ENCODE measurements around the gene NTRK3. TPM values are rescaled to one million over a fixed set of nuclear protein-coding genes. Genes with fewer than 3 reads are reported as not detected.
"Not testable (repeated sequence)": the region's sequence is repeated elsewhere in the genome, so short reads cannot be mapped to it uniquely, and the experiment has no call there.

Gene NTRK3
- total RNA-seq, 1 donor from 2014 or later = 0.37 TPM

DNA sequence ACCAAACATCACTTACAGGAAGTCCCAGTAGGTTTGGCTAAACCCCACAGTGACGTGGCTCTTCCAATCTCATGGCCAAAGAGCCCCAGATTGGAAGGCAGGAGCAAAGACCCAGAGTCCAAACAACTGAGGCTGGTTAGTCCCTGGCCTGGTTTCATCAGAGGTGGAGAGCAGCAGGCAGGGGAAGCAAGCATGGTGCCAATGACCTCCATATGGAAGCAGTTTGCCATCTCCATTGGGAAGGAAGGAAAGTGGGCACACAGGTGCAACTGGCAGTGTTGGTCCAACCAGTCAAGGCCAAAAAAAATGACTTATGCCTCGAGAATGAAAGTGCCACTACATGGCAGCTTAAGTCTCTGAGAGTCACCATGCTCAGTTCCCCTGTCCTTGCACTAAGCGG, 175.9 kb downstream of the NTRK3 start:
- intact Hi-C loops (cut with micrococcal nuclease) = no loop called here

DNA sequence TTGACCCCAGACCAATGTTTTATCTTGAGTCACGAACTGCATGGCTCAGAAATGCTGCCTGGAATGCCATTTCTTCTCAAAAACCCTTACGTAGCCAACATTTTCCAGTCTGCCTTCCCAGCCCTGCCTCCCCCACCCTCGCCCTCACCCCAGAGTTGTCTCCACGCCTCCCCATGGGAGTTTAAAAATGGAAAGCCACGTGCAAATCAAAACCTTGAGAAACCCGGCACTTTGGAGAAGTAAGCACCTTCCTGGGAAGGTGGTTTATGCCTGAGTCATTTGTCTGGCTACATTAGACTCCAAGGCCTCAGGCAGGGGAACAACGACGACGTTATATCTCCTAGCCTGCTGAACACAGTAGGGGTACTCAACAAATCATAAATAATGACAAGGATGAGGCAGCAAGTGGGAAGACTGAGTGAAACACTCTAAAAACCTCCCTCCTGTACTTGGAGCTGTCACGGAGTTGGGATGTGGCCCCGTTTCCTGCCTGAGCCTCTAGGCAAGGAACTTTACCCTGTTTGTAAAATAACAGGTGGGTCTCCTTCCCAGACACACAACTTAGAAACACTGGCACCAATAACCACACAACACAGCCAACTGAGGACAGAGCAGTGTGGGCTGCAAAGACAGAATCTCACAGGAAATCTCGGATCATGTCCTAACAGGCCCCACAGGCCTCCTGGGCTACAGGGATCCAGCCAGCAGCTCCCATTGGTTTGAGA, 179.1 kb downstream of the NTRK3 start:
- intact Hi-C loops (cut with micrococcal nuclease) = no loop called here

DNA sequence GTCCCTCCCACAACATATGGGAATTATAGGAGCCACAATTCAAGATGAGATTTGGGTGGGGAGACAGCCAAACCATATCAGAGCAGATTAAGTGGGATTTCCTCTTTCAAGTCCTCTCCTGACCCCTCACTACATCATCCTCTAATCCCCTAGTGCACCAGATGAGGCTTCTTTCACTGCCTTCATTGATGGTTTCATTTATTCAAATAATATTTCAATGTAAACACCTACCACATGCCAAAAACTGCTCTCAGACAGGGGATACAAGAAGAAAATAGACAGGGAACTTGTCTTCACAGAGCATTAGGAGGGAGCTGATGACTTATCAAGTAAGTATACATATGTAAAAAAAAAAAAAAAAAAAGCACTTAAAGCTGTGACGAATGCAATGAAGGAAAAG, 180.2 kb downstream of the NTRK3 start:
- intact Hi-C loops (cut with micrococcal nuclease) = no loop called here

DNA sequence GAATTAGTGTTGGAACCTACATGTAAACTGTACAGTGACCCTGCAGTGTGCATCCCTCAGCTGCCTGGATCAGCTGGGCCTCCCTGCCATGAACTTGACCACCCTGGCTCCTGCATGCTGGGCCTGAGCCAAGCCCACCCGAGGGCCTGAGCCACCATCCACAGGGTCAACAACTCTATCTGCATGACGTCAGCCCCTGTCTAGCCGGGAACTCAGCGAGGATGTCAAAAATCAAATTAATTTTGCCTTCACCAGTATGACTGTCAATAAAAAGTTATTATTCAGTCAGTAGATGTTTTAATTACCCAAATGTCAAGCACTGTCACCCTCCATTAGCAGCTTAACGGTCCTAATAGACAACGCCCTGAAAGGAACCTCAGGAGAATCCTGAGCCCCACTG, 181.4 kb downstream of the NTRK3 start:
- intact Hi-C loops (cut with micrococcal nuclease) = no loop called here

DNA sequence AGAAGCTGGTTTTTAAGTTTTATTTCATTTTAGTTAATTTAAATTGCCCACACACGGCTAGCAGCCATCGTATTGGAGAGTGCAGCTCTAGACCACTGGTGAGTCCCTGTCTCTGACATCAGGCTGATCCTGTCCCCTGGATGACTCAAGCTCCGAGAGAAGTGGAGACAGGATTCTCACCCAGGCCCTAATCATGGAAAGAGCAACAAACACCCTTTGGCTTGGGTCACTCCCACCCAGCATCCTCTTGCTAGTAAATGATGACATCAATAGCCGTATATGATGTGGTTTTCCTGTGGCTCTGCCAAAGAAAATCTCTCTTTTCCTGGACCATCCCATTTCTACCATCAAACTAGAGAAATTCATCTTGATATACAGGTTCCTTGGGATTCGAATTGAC, 182.2 kb downstream of the NTRK3 start:
- intact Hi-C loops (cut with micrococcal nuclease) = no loop called here

DNA sequence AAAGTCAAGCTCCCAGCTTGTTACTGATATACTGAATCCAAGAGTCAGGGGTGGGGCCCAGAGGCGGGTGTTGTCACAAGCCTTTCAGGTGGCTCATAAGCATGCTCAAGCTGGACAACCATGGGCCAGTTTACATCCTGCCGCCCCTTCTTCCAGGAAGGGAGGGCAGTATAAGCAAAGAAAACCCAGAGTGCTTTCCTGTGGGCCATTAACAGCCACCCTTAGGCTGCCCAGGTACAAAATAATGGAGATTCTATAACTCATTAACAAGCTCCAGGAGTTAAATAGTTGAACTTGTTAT, 183.2 kb downstream of the NTRK3 start:
- intact Hi-C loops (cut with micrococcal nuclease) = no loop called here

DNA sequence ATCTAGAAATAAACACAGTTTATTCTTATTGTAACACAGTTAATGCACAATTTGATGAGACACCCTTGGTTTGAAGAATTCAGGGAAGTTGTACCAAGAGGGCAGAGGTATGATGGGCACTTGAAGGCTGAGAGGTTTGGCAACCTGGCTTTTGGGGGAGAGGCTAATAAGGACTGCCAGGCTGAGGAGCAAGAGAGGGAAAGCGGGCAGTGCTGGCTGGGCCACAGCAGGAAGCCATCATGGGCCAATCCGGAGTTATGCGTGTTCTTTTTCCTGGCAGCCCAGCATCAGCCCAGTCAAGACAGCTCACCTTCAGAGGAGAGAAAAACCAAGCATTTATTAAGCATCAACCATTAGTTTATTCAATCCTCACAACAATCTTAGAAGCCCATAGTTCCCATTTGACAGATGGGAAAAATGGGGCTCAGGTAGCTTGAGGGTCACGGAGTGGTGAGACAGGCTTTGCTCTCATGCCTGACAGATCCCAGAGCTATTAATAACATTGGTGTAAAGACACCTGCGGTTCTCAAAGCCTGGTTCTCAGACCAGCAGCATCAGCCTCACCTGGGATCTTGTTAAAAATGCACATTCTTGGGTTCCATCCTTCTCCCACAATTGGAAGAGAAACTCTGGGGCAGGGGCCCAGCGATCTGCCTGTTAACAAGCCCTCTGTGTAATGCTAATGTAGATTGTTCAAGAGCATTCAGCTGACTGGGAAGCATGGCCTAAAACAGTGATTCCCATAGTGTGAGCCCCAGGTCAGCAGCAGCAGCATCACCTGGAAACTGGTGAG, 183.7 kb downstream of the NTRK3 start:
- intact Hi-C loops (cut with micrococcal nuclease) = no loop called here

DNA sequence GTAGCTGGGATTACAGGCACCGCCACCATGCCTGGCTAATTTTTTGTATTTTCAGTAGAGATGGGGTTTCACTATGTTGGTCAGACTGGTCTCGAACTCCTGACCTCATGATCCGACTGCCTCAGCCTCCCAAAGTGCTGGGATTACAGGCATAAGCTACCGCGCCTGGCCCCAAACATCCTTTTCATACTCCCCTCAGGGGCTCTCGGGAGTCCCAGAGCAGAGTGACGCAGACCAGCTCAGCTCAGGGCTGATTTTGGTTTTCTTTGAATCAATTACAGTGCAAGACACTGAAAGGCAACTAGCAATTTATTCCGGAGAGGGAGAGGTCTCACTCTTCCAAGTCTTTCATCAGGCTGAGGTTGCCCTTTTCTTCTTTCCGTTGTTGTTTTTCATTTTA, 184.4 kb downstream of the NTRK3 start:
- intact Hi-C loops (cut with micrococcal nuclease) = not testable (repeated sequence)

DNA sequence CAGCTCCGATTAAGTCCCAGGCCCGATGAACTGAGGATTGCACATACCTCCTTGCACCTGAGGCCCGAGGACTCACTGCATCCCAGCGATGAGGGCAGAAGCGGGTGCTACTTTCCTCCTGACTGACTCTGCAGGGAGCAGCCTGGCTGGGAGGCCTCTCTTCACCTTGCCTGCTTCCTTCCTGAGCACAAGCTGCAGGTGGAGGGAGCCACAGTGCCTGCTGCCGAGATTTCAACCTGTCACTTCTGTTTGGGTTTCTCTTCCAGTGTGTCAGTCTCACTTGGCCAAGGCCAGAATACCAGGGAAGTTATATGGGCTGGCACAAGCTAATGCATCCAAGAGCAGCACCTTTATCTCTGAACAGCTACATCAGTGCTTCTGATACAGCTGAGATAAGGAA, 185.4 kb downstream of the NTRK3 start:
- intact Hi-C loops (cut with micrococcal nuclease) = no loop called here

DNA sequence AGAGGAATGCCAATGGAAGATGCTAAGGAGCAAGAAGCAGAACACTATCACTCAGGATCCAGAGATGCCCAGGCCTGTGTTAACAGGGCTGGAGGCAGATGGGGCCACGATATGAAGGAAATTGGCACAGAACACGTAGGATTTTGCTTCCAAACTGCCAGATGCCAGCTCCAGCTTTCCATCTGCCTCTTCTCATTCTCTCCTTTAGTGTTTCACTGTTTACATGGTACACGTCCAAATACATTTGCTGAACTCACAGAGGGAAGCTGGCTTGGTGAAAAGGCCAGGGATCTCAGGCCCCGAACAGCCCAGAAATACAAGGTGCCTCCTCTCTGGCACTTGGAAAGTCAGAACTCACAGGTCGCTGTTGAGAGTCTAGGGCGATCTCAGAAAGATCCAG, 187.0 kb downstream of the NTRK3 start:
- intact Hi-C loops (cut with micrococcal nuclease) = no loop called here

DNA sequence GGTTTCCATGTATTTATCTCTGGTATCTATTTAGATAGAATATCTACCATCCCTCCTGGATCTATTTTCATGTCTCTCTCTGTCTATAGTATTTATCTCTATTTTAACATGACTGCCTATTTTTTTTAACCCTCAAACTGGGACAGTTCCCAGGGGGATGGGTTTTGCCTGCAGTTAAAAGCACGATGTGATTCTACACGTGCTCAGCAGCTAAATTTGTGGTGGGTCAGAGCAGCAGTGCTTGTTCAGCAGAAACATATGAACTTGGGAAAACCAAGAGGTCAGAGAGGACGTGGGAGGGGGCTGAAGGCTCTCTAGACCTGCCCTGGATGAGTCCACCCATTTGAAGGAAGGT, 189.2 kb downstream of the NTRK3 start:
- intact Hi-C loops (cut with micrococcal nuclease) = no loop called here

DNA sequence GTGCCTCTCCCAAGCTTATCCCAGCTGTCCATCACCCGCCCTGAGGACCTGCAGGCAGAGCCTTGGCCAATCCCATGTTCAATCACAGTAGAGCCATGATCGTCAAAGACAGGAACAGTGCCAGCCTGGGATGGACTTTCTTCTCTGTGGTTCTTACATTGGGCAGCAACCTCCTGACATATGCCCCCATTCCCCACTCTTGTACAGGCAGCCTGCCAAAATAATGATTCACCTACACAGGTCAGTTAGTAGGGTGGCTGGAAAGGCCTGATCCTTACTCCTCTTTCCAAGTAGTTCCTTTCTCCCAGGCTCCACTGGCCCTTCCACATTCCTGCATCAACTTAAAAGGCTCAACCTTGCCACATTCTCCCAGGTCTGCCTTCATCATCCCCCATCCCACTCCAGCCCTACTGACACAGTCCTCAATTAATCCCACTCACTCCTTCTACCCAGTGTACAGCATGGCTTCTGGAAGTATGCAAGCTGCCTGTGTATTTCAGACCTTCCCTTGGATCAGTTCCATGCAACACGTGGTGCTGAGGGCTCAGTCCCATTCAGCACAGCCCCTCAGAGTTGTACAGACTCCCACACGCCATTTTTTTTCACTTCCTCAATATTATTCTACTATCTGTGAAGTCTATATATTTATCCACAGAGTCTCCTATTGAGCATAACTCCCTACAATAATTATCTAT, 189.8 kb downstream of the NTRK3 start:
- intact Hi-C loops (cut with micrococcal nuclease) = no loop called here

DNA sequence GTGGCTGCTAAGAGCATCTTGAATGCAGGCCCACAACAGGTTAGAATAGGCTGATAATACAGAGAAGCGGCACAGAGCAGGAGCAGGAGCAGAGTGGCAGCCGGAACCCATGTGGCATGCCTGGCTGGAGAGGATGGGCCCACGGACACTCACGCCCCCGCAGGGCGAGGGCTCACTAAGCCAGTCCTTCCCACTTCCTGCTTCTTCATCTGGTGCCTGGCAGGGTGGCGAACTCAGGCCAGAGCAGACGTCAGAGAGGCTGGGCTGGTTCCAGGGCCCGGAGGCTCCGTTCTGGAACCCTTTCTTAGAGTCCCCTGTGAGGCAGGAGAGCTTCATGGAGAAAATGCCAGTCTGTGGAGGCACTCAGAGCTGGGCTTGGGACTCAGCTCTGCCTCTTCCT, 195.1 kb downstream of the NTRK3 start:
- intact Hi-C loops (cut with micrococcal nuclease) = no loop called here

DNA sequence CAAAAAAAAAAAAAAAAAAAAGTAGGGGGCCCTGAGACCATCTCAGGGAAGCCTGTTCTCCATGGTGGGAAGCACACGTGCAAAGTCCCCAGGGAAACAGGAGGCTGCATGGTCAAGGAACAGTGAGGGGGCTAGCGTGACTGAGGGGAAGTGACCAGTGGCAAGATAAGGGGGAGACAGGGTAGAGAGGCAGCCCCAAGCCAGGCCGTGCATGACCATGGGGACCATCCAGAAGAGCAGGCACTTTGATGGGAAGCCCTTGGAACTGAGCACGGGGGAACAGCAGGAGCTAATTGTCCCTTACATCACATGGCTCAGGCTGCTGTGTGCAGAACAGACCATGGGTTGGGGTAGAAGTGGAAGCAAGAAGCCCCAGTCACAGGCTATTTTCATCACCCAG, 196.2 kb downstream of the NTRK3 start:
- intact Hi-C loops (cut with micrococcal nuclease) = no loop called here

DNA sequence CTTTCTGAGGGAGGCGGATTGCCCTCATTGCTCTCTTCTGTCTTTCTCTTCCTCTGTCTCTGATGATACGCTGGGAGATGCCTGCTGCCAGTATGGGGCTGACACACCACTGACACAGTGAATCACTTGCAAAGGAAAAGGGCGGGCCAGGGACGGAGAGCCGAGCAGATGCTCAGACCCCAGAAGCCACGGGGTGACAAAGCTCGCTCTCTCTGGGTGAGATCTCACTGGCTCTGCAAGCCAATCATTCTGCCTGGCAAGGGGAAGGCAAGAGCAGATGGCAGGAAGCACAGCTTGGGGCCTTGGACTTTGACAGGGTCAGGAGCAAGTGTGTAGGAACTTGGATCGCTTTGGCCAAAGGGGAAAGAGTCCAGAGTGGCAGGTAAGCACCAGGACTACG, 198.7 kb downstream of the NTRK3 start:
- intact Hi-C loops (cut with micrococcal nuclease) = no loop called here

DNA sequence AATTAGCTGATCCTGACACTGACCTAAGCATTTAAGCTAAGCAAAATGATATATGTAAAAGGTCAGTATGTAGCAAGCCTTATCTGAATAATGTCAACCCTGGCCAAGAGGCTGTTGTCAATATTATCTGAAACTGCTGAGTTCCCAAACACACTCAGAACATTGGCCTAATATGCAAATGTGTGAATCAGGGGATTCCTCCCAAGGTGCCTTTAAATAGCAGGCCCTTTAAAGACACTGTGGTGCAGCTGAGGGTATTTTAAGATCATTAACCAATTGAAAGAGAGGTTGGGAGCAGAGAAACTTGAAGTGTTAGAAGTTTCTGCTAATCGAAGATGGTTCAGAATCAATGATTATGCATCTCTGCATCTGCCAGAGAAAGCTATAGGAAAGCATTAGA, 207.0 kb downstream of the NTRK3 start:
- intact Hi-C loops (cut with micrococcal nuclease) = no loop called here

DNA sequence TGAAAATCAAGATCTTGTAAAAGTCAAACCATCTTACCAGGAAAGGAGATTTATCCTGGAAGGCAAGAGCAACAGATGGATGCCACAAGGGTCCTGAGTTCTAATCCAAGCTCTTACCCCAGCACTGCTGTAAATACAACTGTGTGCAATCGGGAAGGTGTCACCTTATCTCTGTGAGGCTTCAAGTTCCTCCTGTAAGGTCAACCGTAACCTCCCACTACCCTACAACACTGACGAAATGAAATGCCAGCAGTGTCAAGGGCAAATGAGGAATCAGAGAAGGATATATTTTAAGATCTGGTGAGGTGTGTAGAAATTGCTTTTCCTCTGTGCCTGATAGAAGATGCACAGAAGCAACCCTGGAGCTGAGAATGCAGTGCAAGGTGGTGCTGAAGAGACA, 207.8 kb downstream of the NTRK3 start:
- intact Hi-C loops (cut with micrococcal nuclease) = no loop called here

DNA sequence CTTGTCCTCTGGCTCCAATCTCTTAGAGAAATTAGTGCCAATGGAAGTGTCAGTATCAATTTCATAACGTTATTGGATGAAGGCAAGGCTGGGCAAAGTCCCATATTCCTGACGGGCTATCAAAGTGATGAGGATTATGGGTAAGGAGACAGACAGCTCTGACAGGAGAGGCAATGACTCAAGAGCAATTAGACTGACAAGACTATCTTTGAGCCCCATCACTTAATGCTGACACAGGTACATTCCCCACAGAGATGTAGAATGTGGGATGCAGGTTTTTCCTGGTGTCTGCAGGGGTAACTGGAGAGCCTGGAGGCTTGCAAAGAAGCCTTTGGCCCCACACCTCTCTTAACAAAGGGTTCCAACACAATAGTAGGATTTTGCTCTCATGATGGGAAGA, 208.3 kb downstream of the NTRK3 start:
- intact Hi-C loops (cut with micrococcal nuclease) = no loop called here

DNA sequence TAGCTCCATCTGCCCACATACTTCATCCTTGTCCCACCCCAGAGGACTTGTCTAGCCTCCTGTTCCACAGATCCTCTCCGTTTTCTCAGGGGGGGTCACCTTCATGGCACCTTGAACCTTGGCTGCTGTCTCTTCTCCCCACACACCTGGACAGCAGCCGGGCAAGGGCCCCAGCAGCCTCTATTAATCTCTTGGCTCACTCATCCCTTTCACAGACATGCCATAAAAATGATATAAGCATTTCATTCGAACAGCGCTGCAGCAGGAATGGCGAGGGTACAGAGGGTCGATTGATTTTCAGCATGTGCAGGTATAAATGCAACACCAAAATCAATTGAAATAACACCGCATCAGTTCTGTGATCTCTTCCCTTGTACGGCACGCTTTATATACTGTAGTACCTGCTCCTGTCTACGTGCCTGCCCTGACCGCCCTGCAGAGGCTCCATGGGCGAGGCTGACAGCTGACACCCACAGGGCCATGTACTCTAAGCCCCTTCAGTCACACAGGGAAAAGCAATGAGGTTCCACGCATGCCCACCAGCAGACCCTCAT, 209.9 kb downstream of the NTRK3 start:
- intact Hi-C loops (cut with micrococcal nuclease) = no loop called here

DNA sequence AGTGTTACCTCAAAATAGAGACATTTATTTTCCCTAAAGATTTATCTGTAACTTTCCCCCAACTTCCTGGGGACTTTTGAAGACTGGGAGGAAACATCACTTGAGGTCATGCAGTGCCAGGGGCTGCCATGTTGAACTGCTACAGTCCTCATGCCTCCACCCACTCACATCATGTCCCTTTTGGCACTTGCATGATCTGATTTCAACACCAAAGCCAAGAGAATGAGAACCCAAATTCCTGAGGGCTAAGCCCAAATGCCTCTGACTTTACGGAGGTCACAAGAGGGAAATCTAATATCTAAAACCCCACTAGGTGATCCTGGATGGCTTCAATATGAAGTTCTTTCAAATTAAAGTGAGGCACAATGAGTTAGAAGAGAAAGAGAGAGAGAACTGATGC, 213.1 kb downstream of the NTRK3 start:
- intact Hi-C loops (cut with micrococcal nuclease) = no loop called here

DNA sequence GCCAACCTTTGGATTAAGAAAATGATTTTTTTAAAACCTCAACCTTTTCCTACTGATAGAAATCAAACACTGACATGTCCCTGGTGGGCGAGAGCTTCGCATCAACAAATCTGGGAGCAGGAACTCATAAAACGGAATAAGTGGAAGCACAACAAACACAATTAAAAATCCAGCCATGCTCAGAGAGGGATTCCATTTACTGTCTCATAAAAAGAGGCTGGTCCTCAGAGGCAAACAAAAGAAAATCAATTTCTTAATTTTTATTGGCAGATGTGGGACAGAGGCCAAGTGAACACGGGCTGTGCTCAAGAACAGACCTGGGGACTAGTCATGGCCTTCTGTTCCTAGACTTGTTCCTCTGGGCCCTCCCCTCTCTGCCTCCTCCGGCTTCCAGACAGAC, 214.5 kb downstream of the NTRK3 start:
- intact Hi-C loops (cut with micrococcal nuclease) = no loop called here

DNA sequence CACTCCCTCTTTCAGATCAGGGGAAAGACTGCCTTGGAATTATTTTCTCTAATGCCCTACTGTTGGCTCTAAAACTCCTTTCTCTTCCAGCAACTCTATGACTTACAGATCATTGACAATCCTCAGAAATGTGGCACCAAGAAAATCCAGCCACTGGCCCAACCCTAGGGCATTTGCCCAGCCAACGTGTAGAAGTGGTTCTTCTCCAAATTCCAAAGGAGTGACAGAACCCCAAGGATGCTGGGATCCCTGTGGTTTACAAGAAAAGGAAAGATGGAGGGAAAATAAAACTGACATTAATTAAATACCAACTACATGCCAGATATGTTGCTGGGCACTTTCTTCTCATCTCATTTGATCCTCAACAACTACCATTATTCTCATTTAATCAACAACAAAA, 216.0 kb downstream of the NTRK3 start:
- intact Hi-C loops (cut with micrococcal nuclease) = no loop called here

DNA sequence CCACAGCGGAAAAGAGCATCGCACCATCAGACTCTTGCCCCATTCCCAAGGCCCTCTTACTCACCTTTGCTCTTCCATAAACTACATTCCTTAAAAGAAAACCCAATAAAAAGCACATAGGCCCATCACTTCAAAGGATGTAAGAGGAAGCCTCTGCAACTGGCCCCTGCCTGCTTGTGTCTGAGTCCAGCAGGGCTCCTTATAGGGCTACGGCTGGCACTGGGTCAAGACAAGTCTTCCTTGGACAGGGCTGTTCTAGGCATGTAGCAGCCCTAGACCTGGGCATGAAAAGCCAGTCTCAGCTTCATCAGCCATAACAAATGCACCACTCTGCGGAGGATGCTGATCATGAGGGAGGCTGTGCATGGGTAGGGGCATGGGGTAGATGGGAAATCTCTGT, 218.3 kb downstream of the NTRK3 start:
- intact Hi-C loops (cut with micrococcal nuclease) = no loop called here

All from T-helper 1 cell treated with Interleukin-12 subunit alpha and Interleukin-12 subunit beta and Interleukin-4 antibody, amounts not matched to agents 30 ng/mL and 1 ng/mL, for 36 hours (primary cell).